DLD1 (cell line): ENCODE measurements around the gene LYAR.
"Not testable (repeated sequence)": the region's sequence is repeated elsewhere in the genome, so short reads cannot be mapped to it uniquely, and the experiment has no call there.

ENCODE experiments used
- in situ Hi-C: cut with HindIII; loops from 2 replicates; pipeline ENCODE4 v1.10.0; 2017; ENCODE audit warnings: low sequenced_read_pairs

The LYAR gene

DNA sequence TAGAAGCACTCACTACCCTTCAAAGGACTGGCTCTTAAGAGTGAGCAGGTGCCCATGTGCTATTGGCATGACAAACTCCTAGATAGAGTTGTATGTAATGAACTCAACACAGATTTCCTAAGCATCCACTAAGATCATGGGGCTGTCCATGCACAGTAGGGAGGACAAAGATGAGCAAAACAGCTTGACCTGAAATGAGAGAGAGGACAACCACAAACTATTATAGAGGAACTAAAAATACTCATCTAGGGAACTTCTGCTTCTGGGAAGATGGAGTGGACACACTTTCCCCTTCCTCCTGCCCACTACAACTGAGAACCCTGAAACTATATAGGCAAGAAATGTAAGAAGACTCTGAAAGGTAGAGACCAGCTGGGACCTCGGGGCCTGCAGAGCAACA lies 21.2 kb downstream of the LYAR start:
- in situ Hi-C loops: no loop called here

DNA sequence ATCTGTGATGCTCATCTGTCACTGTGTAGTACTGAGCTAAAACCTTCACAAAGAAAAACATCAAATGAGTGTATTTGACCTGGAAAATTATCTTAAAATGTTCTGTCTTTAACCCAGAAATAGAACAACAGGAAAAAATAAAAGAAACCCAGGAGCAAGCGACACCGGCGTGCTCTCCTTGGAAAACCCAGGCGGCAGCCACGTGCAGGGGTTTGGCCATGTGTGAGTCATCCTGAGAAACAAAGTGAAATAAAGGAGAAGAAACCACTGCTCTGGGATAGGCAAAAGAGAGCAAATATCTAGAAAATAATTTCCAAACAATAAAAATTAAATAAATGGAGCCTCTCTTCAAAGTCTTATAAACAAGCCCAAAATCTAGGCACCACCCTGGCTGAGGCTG lies 22.0 kb downstream of the LYAR start:
- in situ Hi-C loops: no loop called here

- in situ Hi-C loops: no loop called here
These were observed 29.7 kb downstream of the LYAR start for GRCh38 chr4:4260185-4260751.

- in situ Hi-C loops: no loop called here
These were observed 30.4 kb downstream of the LYAR start for GRCh38 chr4:4259484-4260100.

DNA sequence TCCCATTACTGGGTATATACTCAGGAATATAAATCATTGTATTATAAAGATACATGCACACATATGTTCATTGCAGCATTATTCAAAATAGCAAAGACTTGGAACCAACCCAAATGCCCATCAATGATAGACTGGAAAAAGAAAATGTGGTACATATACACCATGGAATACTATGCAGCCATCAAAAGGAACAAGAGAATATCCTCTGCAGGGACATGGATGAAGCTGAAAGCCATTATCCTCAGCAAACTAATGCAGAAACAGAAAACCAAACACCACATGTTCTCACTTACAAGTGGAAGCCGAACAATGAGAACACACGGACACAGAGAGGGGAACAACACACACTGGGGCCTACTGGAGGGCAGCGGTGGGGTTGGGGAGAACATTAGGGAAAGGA lies 32.2 kb downstream of the LYAR start:
- in situ Hi-C loops: not testable (repeated sequence)

GRCh38 chr4:4256799-4257198 lies 33.2 kb downstream of the LYAR start:
- in situ Hi-C loops: no loop called here

DNA sequence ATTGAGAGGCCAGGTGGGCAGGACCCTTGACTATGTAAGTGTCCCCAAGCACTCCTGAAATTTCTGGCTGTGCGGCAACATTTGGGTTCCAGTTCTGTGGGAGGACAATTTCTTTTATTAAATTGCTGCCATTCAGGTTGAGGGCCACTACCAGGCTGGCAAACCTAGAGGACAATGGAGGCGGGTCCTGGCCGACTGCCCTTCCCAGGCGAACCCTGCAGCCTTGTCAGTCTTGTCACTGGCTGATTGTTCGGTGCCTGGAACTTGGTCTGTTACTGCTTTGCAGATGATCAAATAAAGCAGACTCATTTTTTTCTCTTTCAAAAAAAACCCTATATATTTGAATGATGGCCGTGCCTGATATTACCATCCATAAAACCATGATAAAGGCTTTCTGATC lies 35.3 kb downstream of the LYAR start:
- in situ Hi-C loops: no loop called here

- in situ Hi-C loops: no loop called here
These were observed 35.8 kb downstream of the LYAR start for GRCh38 chr4:4254199-4254598.

DNA sequence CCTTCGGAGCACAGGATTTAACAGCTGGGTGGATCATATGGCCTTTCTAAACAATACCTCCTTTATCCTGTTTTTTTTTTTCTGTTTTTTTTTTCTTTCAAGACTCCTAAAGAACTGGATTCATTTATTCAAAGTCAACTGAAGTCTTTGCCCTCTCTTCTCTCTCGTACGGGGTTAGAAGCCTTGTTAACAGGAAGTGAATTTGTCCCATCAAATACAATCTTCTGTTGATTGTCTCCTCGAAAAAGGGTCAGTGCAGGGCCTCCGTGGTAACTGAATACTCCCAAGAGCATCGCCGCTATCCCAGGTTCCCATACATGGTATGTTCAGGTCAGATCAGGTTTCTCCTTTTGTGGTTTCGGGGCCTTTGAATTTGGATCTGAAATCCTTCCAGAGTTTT lies 40.1 kb downstream of the LYAR start:
- in situ Hi-C loops: no loop called here

GRCh38 chr4:4249342-4249741 lies 40.6 kb downstream of the LYAR start:
- in situ Hi-C loops: not testable (repeated sequence)

DNA sequence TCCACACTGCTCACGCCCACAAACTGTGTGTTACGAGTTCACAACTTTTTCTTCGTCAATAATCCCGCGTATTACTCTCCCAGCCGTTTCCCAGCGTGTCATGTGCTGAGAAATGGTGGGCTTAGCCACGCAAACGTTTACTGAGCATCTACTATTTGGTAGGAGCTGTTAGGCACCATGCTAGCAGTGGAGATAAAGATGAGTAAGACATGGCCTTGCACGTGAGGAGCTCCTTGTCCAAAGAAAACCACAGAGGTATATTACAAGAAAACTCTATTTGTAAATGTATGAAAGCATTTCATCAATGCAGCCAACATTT lies 41.1 kb downstream of the LYAR start:
- in situ Hi-C loops: no loop called here

DNA sequence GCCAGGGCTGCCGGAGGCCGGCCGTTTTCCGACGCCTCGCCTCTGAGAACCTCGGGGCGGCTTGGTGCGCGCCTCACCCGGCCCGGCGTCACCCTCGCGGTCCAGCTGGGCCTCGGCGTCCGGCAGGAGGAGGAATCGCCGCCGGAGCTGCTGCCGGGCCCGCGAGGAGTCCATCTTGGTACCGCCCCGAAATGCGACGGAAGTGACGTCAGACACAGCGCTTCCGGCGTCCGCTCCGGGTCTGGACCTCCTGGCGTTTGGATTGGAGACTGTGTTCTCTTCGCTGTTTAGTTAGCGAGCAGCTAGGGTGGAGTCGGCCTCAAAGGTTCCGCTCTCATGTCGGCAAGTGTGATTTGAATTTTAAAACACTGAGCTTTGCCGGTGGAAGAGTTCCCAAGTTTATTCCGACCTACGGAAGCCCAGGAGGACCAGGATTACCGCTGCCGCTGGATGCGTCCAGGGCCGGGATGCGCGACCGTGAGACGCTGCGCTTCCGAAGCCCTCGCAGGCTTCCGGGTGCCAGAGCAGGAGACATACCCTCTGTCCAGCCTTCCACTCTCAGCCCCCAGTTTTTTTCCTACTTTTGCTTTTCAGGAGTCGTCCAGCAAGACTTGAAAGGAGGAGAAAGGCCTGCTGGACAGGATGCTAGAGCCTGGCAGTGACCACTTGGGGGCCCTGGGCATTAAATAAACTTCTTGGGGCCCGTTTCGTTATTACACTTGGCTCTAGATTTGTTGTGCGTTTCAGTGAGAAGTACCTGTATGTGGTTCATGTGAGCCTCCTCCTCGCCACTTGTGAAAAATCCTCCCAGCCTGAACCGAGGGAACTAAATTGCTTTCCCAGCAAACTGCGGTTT lies 41.7 kb downstream of the LYAR start, which contains the start of gene TMEM128:
TSS of gene TMEM128 (minus strand) at position 195 of the 856 bp plus-strand sequence. CDS start at position 174, 21 bp downstream.
- in situ Hi-C loops: no loop called here

DNA sequence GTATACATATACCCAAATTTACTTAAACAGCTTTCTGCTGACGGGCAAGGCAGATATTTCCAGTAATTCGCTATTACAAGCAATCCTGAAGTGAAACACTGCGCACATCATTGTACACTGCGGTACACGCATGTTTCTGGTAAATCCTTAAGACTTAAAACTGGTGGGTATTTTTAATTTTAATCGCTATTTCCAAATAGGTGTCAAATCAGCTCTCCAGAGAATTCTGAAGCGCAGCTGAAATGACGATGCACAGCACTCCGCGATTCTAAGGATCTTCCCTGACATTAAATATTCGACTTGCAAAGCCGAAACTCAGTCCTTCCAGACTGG lies 42.3 kb downstream of the LYAR start:
- in situ Hi-C loops: no loop called here

GRCh38 chr4:4245172-4245571 lies 44.8 kb downstream of the LYAR start:
- in situ Hi-C loops: no loop called here

DNA sequence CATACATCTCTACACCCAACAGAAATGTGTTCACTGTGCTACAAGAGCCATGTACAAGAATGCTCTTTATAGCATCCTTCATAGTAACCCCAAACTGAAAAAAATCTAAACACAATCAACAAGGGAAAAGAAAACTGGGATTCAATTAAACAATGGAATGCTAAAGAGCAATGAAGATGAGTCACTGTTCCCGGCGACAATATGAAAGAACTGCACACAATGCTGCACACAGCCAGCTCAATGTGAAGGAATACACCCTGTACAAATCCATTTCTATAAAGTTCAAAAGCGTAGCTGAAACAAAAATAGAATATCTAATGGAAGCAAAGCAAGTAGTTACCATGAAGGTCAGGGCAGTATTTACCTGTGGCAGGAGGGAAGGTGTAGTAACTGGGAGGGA lies 50.4 kb downstream of the LYAR start:
- in situ Hi-C loops: not testable (repeated sequence)

DNA sequence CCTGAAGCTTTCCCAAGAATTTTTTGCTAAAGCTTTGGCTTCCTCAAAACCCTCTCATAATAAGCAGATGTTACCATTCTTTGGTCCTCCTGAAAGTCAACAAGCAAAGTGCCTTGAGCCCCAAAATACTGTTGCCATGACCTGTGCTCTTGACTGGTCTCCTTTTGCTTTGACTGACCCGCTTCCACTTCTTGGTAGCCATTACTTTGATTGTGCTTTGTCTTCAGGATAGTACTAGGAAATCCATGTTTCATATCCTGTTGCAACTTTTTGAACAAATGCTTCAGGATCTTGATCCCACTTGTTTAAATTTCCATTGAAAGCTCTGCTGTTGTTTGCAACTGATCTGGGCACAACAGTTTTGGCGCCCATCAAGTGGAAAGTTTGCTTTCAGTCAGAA lies 56.3 kb downstream of the LYAR start:
- in situ Hi-C loops: no loop called here

DNA sequence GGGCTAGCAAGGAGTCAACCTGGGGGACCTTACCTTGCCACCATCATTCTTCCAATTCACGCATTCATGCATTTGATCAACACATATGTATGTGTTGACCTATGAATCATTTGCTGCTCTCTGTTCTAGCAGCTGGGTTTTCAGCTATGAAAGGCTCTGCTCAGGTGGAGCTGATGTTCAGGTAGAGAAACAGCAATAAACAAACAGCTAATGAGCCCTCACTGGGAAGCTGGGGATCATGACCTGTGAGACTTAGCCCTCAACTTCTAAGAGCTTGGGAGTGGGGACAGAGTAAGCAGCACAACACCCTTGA lies 61.6 kb downstream of the LYAR start:
- in situ Hi-C loops: no loop called here

- in situ Hi-C loops: no loop called here
These were observed 62.2 kb downstream of the LYAR start for GRCh38 chr4:4227510-4228355.

DNA sequence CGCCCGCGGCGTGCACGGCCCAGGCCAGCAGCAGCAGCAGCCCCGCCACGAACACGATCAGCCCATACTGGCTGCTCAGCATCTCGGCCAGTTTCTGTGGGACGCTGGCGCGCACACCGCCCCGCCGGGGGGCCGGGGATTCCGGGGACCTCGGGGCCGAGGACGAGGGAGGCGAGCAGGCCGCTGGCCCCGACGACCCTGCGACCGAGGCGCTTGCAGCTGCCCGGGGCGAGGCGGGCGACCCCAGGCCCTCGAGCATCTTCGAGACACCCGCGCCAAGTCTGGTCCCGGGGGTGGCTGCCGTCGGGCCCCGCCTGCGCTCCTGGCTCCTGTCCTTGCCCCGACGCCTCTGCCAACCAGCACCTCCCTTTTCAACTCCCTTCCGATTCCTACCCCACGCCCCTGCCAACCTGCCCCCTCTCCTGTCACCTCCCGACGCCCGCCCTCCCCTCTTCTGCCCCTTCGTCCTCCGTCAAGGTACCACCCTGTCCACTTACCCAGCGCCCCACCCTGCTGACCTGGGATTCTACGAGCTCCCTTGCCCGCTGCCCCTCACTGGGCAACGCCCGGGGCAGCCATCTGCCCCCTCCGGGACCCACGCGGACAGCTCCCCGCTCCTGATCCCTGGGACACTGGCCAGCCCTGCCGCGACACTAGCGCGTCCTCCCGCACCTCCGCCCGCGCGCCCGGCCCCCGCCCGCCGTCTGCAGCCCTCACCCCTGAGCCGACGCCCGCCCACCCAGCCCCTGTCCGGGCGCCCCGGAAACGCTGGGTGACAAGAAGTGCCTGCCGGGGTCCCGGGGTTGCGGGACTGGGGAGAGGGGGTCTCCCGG lies 63.1 kb downstream of the LYAR start, which contains the start of gene OTOP1:
TSS of gene OTOP1 (minus strand) at position 324 of the 833 bp plus-strand sequence. CDS start at position 259, 65 bp downstream.
- in situ Hi-C loops: no loop called here

DNA sequence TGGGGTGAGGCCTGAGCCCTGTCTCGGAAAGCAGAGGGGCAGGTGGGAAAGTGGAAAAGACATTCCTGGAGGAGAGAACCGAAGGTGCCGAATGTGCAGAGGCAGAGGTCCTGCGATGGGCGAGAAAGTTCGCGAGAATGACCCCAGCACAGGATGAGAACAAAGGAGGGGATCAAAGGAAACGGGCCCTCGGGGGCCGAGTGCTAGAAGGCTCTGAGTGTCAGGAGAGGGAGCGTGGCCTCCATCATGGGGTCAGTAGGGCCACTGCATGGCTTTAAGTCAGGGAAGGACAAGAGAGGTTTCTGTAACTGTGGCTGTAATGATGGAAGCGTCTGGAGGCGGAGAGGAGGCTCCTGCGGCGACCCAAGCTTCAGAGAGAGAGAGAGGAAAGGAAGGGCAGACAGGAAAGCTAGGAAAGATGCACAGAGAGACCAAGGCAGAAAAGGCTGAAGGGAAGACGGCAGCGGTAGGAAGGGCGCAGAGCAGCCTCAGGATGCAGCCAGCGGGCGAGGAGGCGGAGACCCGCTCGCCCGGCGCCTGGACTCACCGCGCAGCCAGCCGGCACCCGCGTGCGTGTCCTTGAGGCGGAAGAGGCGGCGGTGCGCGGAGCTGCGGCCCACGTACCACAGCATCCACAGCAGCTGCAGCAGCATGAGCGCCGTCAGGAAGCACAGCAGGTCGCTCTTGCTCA lies 63.9 kb downstream of the LYAR start:
- in situ Hi-C loops: no loop called here
